HEK293 (cell line): ENCODE measurements around the gene SLC25A45.
A peak's percentile ranks its signal among the peaks of the same experiment; 100 is the strongest.

ENCODE experiments used
- GLIS2 ChIP-seq: fragments of 450-650 bp; formaldehyde crosslinking; IDR thresholded peaks from 2 replicates; pipeline ENCODE4 v1.5.1; 2016; ENCODE audit warnings: missing biosample characterization, missing genetic modification characterization
- INSM2 ChIP-seq: fragments of 450-650 bp; formaldehyde crosslinking; IDR thresholded peaks from 2 replicates; pipeline ENCODE4 v1.5.1; 2016; ENCODE audit warnings: missing biosample characterization, missing genetic modification characterization
- MYNN ChIP-seq: fragments of 450-650 bp; formaldehyde crosslinking; IDR thresholded peaks from 2 replicates; pipeline ENCODE4 v1.5.1; 2016; ENCODE audit warnings: missing biosample characterization, missing genetic modification characterization, borderline replicate concordance
- MZF1 ChIP-seq: fragments of 450-650 bp; formaldehyde crosslinking; IDR thresholded peaks from 2 replicates; pipeline ENCODE4 v1.5.1; 2017; ENCODE audit warnings: missing biosample characterization, missing genetic modification characterization, borderline replicate concordance
- PATZ1 ChIP-seq: fragments of 450-650 bp; formaldehyde crosslinking; IDR thresholded peaks from 2 replicates; pipeline ENCODE4 v1.5.1; 2016; ENCODE audit warnings: missing biosample characterization, missing genetic modification characterization
- SCRT2 ChIP-seq: fragments of 450-650 bp; formaldehyde crosslinking; IDR thresholded peaks from 2 replicates; pipeline ENCODE4 v1.5.1; 2016; ENCODE audit warnings: missing biosample characterization, missing genetic modification characterization
- ZBTB6 ChIP-seq: fragments of 450-650 bp; formaldehyde crosslinking; IDR thresholded peaks from 2 replicates; pipeline ENCODE4 v1.5.1; 2017; ENCODE audit warnings: missing biosample characterization, missing genetic modification characterization
- ZBTB7A ChIP-seq: fragments of 450-650 bp; formaldehyde crosslinking; IDR thresholded peaks from 2 replicates; pipeline ENCODE4 v1.5.1; 2016; ENCODE audit warnings: low read depth, missing biosample characterization, missing genetic modification characterization
- ZFP3 ChIP-seq: fragments of 450-650 bp; formaldehyde crosslinking; IDR thresholded peaks from 2 replicates; pipeline ENCODE4 v1.5.1; 2016; ENCODE audit warnings: low read depth, missing biosample characterization, missing genetic modification characterization
- ZNF175 ChIP-seq: fragments of 450-650 bp; formaldehyde crosslinking; IDR thresholded peaks from 2 replicates; pipeline ENCODE4 v1.5.1; 2016; ENCODE audit warnings: missing biosample characterization, missing genetic modification characterization
- ZNF221 ChIP-seq: fragments of 450-650 bp; formaldehyde crosslinking; IDR thresholded peaks from 2 replicates; pipeline ENCODE4 v1.5.1; 2017; ENCODE audit warnings: missing biosample characterization, missing genetic modification characterization, borderline replicate concordance
- ZNF223 ChIP-seq: fragments of 450-650 bp; formaldehyde crosslinking; IDR thresholded peaks from 2 replicates; pipeline ENCODE4 v1.5.1; 2016; ENCODE audit warnings: missing biosample characterization, missing genetic modification characterization
- ZNF239 ChIP-seq: fragments of 450-650 bp; formaldehyde crosslinking; IDR thresholded peaks from 2 replicates; pipeline ENCODE4 v1.5.1; 2016; ENCODE audit warnings: missing biosample characterization, missing genetic modification characterization
- ZNF24 ChIP-seq: fragments of 450-650 bp; formaldehyde crosslinking; IDR thresholded peaks from 2 replicates; pipeline ENCODE4 v1.5.1; 2016; ENCODE audit warnings: missing biosample characterization, missing genetic modification characterization
- ZNF280C ChIP-seq: fragments of 450-650 bp; formaldehyde crosslinking; IDR thresholded peaks from 2 replicates; pipeline ENCODE4 v1.5.1; 2016; ENCODE audit warnings: missing biosample characterization, missing genetic modification characterization
- ZNF292 ChIP-seq: fragments of 450-650 bp; formaldehyde crosslinking; IDR thresholded peaks from 2 replicates; pipeline ENCODE4 v1.5.1; 2016; ENCODE audit warnings: low read depth, missing biosample characterization, missing genetic modification characterization, borderline replicate concordance
- ZNF311 ChIP-seq: fragments of 450-650 bp; formaldehyde crosslinking; IDR thresholded peaks from 2 replicates; pipeline ENCODE4 v1.5.1; 2017; ENCODE audit warnings: missing biosample characterization, missing genetic modification characterization, borderline replicate concordance
- ZNF335 ChIP-seq: fragments of 450-650 bp; formaldehyde crosslinking; conservative IDR thresholded peaks from 2 replicates; pipeline ENCODE4 v1.5.1; 2016; ENCODE audit warnings: missing biosample characterization, missing genetic modification characterization
- ZNF416 ChIP-seq: fragments of 450-650 bp; formaldehyde crosslinking; IDR thresholded peaks from 2 replicates; pipeline ENCODE4 v1.5.1; 2016; ENCODE audit warnings: missing biosample characterization, missing genetic modification characterization
- ZNF473 ChIP-seq: fragments of 450-650 bp; formaldehyde crosslinking; IDR thresholded peaks from 2 replicates; pipeline ENCODE4 v1.5.1; 2017; ENCODE audit warnings: missing biosample characterization, missing genetic modification characterization
- ZNF585B ChIP-seq: fragments of 450-650 bp; formaldehyde crosslinking; IDR thresholded peaks from 2 replicates; pipeline ENCODE4 v1.5.1; 2016; ENCODE audit warnings: missing biosample characterization, missing genetic modification characterization
- ZNF600 ChIP-seq: fragments of 450-650 bp; formaldehyde crosslinking; IDR thresholded peaks from 2 replicates; pipeline ENCODE4 v1.5.1; 2016; ENCODE audit warnings: missing biosample characterization, missing genetic modification characterization
- ZNF610 ChIP-seq: fragments of 450-650 bp; formaldehyde crosslinking; IDR thresholded peaks from 2 replicates; pipeline ENCODE4 v1.5.1; 2016; ENCODE audit warnings: missing biosample characterization, missing genetic modification characterization, borderline replicate concordance
- ZNF654 ChIP-seq: fragments of 450-650 bp; formaldehyde crosslinking; IDR thresholded peaks from 2 replicates; pipeline ENCODE4 v1.5.1; 2016; ENCODE audit warnings: low read depth, missing biosample characterization, missing genetic modification characterization
- ZNF692 ChIP-seq: fragments of 450-650 bp; formaldehyde crosslinking; IDR thresholded peaks from 2 replicates; pipeline ENCODE4 v1.5.1; 2016; ENCODE audit warnings: missing biosample characterization, missing genetic modification characterization
- ZNF785 ChIP-seq: fragments of 450-650 bp; formaldehyde crosslinking; IDR thresholded peaks from 2 replicates; pipeline ENCODE4 v1.5.1; 2016; ENCODE audit warnings: missing biosample characterization, missing genetic modification characterization
- ZNF792 ChIP-seq: fragments of 450-650 bp; formaldehyde crosslinking; IDR thresholded peaks from 2 replicates; pipeline ENCODE4 v1.5.1; 2016; ENCODE audit warnings: missing biosample characterization, missing genetic modification characterization
- ZNF830 ChIP-seq: fragments of 450-650 bp; IDR thresholded peaks from 2 replicates; pipeline ENCODE4 v1.5.0; 2018; ENCODE audit warnings: missing biosample characterization, missing genetic modification characterization, low read depth, mild to moderate bottlenecking, moderate library complexity
- ZNF843 ChIP-seq: fragments of 450-650 bp; formaldehyde crosslinking; IDR thresholded peaks from 2 replicates; pipeline ENCODE4 v1.5.1; 2016; ENCODE audit warnings: missing biosample characterization, missing genetic modification characterization
- ZSCAN4 ChIP-seq: fragments of 450-650 bp; formaldehyde crosslinking; IDR thresholded peaks from 2 replicates; pipeline ENCODE4 v1.5.1; 2017; ENCODE audit warnings: missing biosample characterization, missing genetic modification characterization
- ZSCAN5A ChIP-seq: fragments of 450-650 bp; formaldehyde crosslinking; IDR thresholded peaks from 2 replicates; pipeline ENCODE4 v1.5.1; 2016; ENCODE audit warnings: missing biosample characterization, missing genetic modification characterization

The SLC25A45 gene

GRCh38 chr11:65329944-65330403 lies 52.5 kb downstream of the SLC25A45 start (continued):
- no peak for TF ChIP-seq ZNF785 (tag by site-specific recombination)
- TF ChIP-seq ZNF585B (tag by site-specific recombination): no peak
- TF ChIP-seq ZNF223: no peak
- no peak for TF ChIP-seq ZNF24 (tag by site-specific recombination)
- TF ChIP-seq INSM2 (tag by site-specific recombination): no peak
- no peak for TF ChIP-seq ZSCAN5A (tag by site-specific recombination)
- TF ChIP-seq ZBTB6 (tag by site-specific recombination): no peak
- no peak for TF ChIP-seq ZNF239 (tag by site-specific recombination)
- no peak for TF ChIP-seq ZNF843 (tag by site-specific recombination)
- TF ChIP-seq ZNF280C (tag by site-specific recombination): no peak
- no peak for TF ChIP-seq ZNF792 (tag by site-specific recombination)
- TF ChIP-seq ZNF600 (tag by site-specific recombination): peak; percentile 56; the same call in 1 of the 2 replicates
- no peak for TF ChIP-seq ZBTB7A (tag by site-specific recombination)
- TF ChIP-seq ZNF692: peak; percentile 83
- TF ChIP-seq ZNF610: no peak
- TF ChIP-seq PATZ1: no peak
- no peak for TF ChIP-seq ZNF416 (tag by site-specific recombination)
- TF ChIP-seq ZNF830 (tag by site-specific recombination): no peak
- TF ChIP-seq ZNF335 (tag by site-specific recombination): peak; percentile 66
- TF ChIP-seq ZNF473: no peak
- TF ChIP-seq MYNN (tag by site-specific recombination): no peak
- no peak for TF ChIP-seq GLIS2 (tag by site-specific recombination)
- TF ChIP-seq MZF1 (tag by site-specific recombination): no peak
- no peak for TF ChIP-seq ZFP3 (tag by site-specific recombination)
- TF ChIP-seq ZNF175 (tag by site-specific recombination): no peak
- peak; percentile 45 for TF ChIP-seq ZNF654 (tag by site-specific recombination)
- TF ChIP-seq ZNF311: no peak
- TF ChIP-seq ZNF292 (tag by site-specific recombination): no peak
- no peak for TF ChIP-seq ZNF221 (tag by site-specific recombination)
- TF ChIP-seq SCRT2: no peak
- no peak for TF ChIP-seq ZSCAN4 (tag by site-specific recombination)
